ENCODE measurements around the gene TMEM244. TPM values are rescaled to one million over a fixed set of nuclear protein-coding genes. Genes with fewer than 3 reads are reported as not detected.

TMEM244 gene
- total RNA-seq, 1 donor from 2014 or later, result not detected

- no peak overlapping the region for H3K27ac Mint-ChIP-seq (ENCODE audit: unreplicated experiment)
- no peak for DNase-seq
- H3K4me3 Mint-ChIP-seq (ENCODE audit: unreplicated experiment), result no peak overlapping the region
- no peaks in the 10 kb centered on the region for H3K9me3 Mint-ChIP-seq (ENCODE audit: unreplicated experiment)
- H3K27me3 Mint-ChIP-seq (ENCODE audit: unreplicated experiment), result no peaks in the 10 kb centered on the region
- TF ChIP-seq, protein P1, sequence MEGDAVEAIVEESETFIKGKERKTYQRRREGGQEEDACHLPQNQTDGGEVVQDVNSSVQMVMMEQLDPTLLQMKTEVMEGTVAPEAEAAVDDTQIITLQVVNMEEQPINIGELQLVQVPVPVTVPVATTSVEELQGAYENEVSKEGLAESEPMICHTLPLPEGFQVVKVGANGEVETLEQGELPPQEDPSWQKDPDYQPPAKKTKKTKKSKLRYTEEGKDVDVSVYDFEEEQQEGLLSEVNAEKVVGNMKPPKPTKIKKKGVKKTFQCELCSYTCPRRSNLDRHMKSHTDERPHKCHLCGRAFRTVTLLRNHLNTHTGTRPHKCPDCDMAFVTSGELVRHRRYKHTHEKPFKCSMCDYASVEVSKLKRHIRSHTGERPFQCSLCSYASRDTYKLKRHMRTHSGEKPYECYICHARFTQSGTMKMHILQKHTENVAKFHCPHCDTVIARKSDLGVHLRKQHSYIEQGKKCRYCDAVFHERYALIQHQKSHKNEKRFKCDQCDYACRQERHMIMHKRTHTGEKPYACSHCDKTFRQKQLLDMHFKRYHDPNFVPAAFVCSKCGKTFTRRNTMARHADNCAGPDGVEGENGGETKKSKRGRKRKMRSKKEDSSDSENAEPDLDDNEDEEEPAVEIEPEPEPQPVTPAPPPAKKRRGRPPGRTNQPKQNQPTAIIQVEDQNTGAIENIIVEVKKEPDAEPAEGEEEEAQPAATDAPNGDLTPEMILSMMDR (IDR thresholded peaks at IDR 0.05; ENCODE audit: partially characterized antibody, unreplicated experiment), result no peak
- H3K36me3 Mint-ChIP-seq (ENCODE audit: unreplicated experiment), result no peaks in the 10 kb centered on the region
- H3K4me1 Mint-ChIP-seq (ENCODE audit: low read depth, unreplicated experiment), result no peaks in the 10 kb centered on the region
Observed at GRCh38 chr6:129890701-129891100, 29.6 kb upstream of the TMEM244 start.

GRCh38 chr6:129890164-129890563 lies 29.0 kb upstream of the TMEM244 start:
- Mint-ChIP-seq H3K27ac (ENCODE audit: unreplicated experiment) (no peak overlapping the region), H3K9me3 (ENCODE audit: unreplicated experiment) (no peaks in the 10 kb centered on the region), H3K27me3 (ENCODE audit: unreplicated experiment) (no peaks in the 10 kb centered on the region), H3K4me3 (ENCODE audit: unreplicated experiment) (no peak overlapping the region), H3K36me3 (ENCODE audit: unreplicated experiment) (no peaks in the 10 kb centered on the region), H3K4me1 (ENCODE audit: low read depth, unreplicated experiment) (no peaks in the 10 kb centered on the region)
- TF ChIP-seq, protein P1 (IDR thresholded peaks at IDR 0.05; ENCODE audit: partially characterized antibody, unreplicated experiment), result no peak
- DNase-seq, result no peak

DNA sequence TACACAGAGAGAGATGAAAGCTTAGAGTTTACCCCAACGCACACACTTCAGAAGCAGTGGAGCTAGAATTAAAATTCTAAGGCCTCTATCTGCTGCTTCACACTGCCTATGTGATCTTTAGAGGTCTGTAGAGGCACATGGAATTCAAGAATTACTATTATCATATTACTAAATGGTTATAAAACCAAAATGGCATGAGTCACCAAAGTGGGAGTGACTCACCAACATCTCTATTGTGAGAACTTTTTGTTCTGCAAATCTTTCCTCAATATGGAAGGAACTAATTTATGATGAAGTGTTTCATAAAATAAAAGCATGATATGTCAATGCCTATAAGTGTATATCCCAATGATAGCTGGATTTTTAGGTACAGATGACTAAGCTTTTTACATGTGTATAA lies 28.5 kb upstream of the TMEM244 start:
- H3K4me3 Mint-ChIP-seq (ENCODE audit: unreplicated experiment), result no peak overlapping the region
- DNase-seq, result no peak
- H3K27ac Mint-ChIP-seq (ENCODE audit: unreplicated experiment), result no peak overlapping the region
- H3K4me1 Mint-ChIP-seq (ENCODE audit: low read depth, unreplicated experiment), result no peaks in the 10 kb centered on the region
- H3K36me3 Mint-ChIP-seq (ENCODE audit: unreplicated experiment), result no peaks in the 10 kb centered on the region
- H3K9me3 Mint-ChIP-seq (ENCODE audit: unreplicated experiment), result no peaks in the 10 kb centered on the region
- no peaks in the 10 kb centered on the region for H3K27me3 Mint-ChIP-seq (ENCODE audit: unreplicated experiment)
- TF ChIP-seq, protein P1 (IDR thresholded peaks at IDR 0.05; ENCODE audit: partially characterized antibody, unreplicated experiment), result no peak

DNA sequence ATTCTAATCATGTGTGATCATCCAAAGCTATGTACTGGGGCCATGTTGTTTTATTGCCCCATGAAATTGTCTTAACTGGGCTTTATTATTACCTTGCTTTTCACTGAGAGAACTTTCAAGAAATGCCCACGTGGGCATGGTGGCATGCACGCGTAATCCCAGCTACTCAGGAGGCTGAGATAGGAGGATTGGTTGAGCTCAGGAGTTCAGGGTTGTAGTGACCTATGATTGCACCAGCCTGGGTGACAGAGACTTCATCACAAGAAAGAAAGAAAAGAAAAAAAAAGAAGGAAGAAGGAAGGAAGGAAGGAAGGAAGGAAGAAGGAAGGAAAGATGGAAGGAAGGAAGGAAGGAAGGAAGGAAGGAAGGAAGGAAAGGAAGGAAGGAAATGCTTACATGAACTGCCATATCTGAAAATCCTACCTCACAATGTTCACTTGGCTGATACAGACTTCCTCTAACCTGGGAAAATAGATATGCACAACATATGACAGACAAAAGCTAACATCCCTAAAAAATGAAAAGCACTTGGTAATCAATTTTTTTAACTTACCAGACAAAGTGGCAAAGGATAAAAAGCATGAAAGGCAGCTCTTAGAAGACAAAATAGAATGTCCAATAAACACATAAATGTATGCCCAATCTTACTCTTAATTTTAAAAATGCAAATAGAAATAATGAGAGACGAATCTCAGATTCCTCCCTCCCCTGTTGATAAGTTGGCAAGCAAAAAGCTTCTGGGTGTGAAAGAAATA lies 25.5 kb upstream of the TMEM244 start:
- H3K36me3 Mint-ChIP-seq (ENCODE audit: unreplicated experiment), result no peaks in the 10 kb centered on the region
- TF ChIP-seq, protein P1 (IDR thresholded peaks at IDR 0.05; ENCODE audit: partially characterized antibody, unreplicated experiment), result no peak
- H3K9me3 Mint-ChIP-seq (ENCODE audit: unreplicated experiment), result no peaks in the 10 kb centered on the region
- no peaks in the 10 kb centered on the region for H3K4me1 Mint-ChIP-seq (ENCODE audit: low read depth, unreplicated experiment)
- H3K4me3 Mint-ChIP-seq (ENCODE audit: unreplicated experiment), result no peak overlapping the region
- H3K27ac Mint-ChIP-seq (ENCODE audit: unreplicated experiment), result no peak overlapping the region
- no peak for DNase-seq
- H3K27me3 Mint-ChIP-seq (ENCODE audit: unreplicated experiment), result no peaks in the 10 kb centered on the region

GRCh38 chr6:129884211-129884610 lies 23.1 kb upstream of the TMEM244 start:
- no peak overlapping the region for H3K4me3 Mint-ChIP-seq (ENCODE audit: unreplicated experiment)
- H3K27me3 Mint-ChIP-seq (ENCODE audit: unreplicated experiment), result no peaks in the 10 kb centered on the region
- no peaks in the 10 kb centered on the region for H3K9me3 Mint-ChIP-seq (ENCODE audit: unreplicated experiment)
- H3K27ac Mint-ChIP-seq (ENCODE audit: unreplicated experiment), result no peak overlapping the region
- no peaks in the 10 kb centered on the region for H3K36me3 Mint-ChIP-seq (ENCODE audit: unreplicated experiment)
- DNase-seq, result no peak
- TF ChIP-seq, protein P1 (IDR thresholded peaks at IDR 0.05; ENCODE audit: partially characterized antibody, unreplicated experiment), result no peak
- no peaks in the 10 kb centered on the region for H3K4me1 Mint-ChIP-seq (ENCODE audit: low read depth, unreplicated experiment)
